PFSK-1 (cell line): ENCODE data around the gene CDH15.

Source experiments
- FOXP2 ChIP-seq: optimal IDR thresholded peaks from 2 replicates; pipeline ENCODE3; 2011; ENCODE audit warnings: borderline replicate concordance, control low read depth, inconsistent platforms; ENCODE audit not compliant: insufficient read depth; ENCODE audit errors: extremely low read length, extremely low read depth
- POLR2AphosphoS5 ChIP-seq: IDR thresholded peaks from 2 replicates; pipeline ENCODE4 v1.6.1; 2012; ENCODE audit warnings: low read depth, mild to moderate bottlenecking, control low read depth, low read length, moderate library complexity
- SIN3A ChIP-seq: IDR thresholded peaks from 2 replicates; pipeline ENCODE4 v1.6.1; 2012; ENCODE audit warnings: mild to moderate bottlenecking, low read length, moderate library complexity, borderline replicate concordance; ENCODE audit not compliant: insufficient read depth
- TAF1 ChIP-seq: IDR thresholded peaks from 2 replicates; pipeline ENCODE4 v1.6.1; 2012; ENCODE audit warnings: low read length, control low read depth, borderline replicate concordance; ENCODE audit not compliant: insufficient read depth
- TF ChIP-seq, protein P1 (sequence below), 2 experiments: IDR thresholded peaks; 2 replicates each; pipeline versions ENCODE4 v1.6.1 to v1.8.0; 2011 to 2012; ENCODE audit warnings: low read depth in 2 of 2, low read length in 2 of 2, control low read depth in 1 of 2, inconsistent platforms in 1 of 2, mild to moderate bottlenecking in 1 of 2, moderate library complexity in 1 of 2; ENCODE audit not compliant: insufficient read depth in 1 of 2

Gene CDH15

DNA sequence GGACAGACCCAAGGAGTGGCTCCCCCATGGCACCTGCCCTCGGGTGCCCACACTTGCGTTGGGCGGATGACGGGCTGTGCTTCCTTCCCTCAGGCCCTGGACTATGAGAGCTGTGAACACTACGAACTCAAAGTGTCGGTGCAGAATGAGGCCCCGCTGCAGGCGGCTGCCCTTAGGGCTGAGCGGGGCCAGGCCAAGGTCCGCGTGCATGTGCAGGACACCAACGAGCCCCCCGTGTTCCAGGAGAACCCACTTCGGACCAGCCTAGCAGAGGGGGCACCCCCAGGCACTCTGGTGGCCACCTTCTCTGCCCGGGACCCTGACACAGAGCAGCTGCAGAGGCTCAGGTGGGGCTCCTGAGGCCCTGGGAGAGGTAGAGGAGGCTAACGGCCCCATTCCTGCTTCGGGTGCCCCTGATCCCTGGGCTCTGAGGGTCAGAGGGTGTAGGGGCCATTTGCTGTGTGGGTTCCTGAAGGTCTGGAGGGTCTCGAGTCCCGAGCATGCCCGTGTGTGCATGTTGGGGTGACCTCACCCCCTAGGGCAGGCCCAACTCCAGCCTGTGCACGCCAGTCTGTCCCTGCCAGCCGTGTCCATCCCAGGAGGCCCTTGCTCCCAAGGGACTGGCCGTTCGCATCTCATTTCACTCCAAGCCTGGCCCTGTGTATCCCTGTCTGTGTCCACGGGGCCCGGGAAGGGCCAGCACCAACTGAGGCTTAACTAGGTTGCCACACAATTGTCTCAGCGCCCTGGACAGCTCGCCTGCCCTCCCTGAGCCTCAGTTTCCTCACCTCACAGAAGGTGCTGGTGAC lies 18.8 kb downstream of the CDH15 start:
- TF ChIP-seq, protein P1, sequence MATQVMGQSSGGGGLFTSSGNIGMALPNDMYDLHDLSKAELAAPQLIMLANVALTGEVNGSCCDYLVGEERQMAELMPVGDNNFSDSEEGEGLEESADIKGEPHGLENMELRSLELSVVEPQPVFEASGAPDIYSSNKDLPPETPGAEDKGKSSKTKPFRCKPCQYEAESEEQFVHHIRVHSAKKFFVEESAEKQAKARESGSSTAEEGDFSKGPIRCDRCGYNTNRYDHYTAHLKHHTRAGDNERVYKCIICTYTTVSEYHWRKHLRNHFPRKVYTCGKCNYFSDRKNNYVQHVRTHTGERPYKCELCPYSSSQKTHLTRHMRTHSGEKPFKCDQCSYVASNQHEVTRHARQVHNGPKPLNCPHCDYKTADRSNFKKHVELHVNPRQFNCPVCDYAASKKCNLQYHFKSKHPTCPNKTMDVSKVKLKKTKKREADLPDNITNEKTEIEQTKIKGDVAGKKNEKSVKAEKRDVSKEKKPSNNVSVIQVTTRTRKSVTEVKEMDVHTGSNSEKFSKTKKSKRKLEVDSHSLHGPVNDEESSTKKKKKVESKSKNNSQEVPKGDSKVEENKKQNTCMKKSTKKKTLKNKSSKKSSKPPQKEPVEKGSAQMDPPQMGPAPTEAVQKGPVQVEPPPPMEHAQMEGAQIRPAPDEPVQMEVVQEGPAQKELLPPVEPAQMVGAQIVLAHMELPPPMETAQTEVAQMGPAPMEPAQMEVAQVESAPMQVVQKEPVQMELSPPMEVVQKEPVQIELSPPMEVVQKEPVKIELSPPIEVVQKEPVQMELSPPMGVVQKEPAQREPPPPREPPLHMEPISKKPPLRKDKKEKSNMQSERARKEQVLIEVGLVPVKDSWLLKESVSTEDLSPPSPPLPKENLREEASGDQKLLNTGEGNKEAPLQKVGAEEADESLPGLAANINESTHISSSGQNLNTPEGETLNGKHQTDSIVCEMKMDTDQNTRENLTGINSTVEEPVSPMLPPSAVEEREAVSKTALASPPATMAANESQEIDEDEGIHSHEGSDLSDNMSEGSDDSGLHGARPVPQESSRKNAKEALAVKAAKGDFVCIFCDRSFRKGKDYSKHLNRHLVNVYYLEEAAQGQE (IDR thresholded peaks at IDR 0.05; ENCODE audit: insufficient read depth in 1 of 2, low read depth in 2 of 2, low read length in 2 of 2): no peak
- TF ChIP-seq POLR2AphosphoS5 (no peak), FOXP2 (no peak), TAF1 (no peak), SIN3A (no peak)

DNA sequence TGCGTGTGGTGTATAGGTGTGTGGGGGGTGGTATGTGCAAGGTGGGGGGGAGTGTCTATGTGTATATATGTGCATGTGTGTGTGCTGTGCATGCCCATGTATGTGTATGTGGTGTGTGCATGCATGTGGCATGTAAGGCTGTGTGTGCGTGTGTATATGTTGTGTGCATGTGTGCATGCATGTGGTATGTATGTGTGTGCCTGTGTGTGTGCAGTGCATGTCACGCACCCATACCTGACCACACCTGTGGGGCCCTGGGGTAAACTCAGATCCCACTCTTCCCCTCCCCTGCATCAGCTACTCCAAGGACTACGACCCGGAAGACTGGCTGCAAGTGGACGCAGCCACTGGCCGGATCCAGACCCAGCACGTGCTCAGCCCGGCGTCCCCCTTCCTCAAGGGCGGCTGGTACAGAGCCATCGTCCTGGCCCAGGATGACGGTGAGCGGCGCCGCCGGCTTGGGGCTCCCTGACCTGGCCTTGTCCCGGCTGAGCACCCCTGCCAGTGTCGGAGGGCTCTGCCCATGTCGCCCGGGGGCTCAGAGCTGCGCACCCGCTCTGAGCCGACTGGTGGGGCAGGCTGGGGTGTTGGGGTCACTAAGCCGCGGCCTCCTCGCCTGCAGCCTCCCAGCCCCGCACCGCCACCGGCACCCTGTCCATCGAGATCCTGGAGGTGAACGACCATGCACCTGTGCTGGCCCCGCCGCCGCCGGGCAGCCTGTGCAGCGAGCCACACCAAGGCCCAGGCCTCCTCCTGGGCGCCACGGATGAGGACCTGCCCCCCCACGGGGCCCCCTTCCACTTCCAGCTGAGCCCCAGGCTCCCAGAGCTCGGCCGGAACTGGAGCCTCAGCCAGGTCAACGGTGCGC lies 19.7 kb downstream of the CDH15 start:
- TF ChIP-seq FOXP2: no peak
- no peak for TF ChIP-seq SIN3A
- TF ChIP-seq, protein P1 (IDR thresholded peaks at IDR 0.05; ENCODE audit: insufficient read depth in 1 of 2, low read depth in 2 of 2, low read length in 2 of 2): no peak
- no peak for TF ChIP-seq POLR2AphosphoS5
- no peak for TF ChIP-seq TAF1

DNA sequence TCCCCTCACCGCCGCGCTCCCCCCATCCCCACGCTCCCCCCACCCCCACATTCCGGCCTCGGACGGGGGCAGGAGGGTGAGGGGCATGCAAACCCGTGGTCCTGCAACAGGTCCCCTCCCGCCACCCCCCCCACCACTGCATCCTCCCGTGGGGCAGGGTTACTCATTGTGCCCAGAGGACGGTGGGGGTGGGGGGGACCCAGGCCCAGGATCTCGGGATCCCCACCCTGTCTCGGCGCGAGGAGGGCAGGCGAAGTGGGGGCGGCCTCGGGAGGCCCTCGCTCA lies 20.3 kb downstream of the CDH15 start:
- TF ChIP-seq FOXP2 (no peak), SIN3A (no peak), POLR2AphosphoS5 (no peak), TAF1 (no peak)
- TF ChIP-seq, protein P1 (IDR thresholded peaks at IDR 0.05; ENCODE audit: insufficient read depth in 1 of 2, low read depth in 2 of 2, low read length in 2 of 2): no peak

DNA sequence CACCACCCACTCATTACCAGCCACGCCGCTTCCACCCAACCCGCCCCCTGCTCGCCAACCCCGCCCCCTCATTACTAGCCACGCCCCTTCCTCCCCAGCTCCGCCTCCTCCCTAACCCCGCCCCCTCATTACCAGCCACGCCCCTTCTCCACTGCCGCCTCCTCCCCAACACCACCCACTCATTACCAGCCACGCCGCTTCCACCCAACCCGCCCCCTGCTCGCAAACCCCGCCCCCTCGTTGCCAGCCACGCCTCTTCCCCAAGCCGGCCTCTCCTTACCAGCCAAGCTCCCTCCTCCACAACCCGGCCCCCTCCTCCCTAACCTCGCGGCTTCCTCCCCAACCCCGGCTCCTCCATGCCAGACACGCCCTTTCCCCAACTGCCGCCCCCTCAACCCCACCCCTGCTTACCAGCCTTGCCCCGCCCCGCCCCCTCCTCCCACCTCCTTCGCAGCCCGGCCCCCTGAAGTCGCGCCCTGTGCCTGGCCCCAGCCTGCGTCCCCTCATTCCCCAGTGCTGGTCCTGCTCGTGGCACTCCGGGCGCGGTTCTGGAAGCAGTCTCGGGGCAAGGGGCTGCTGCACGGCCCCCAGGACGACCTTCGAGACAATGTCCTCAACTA lies 21.5 kb downstream of the CDH15 start:
- no peak for TF ChIP-seq SIN3A

DNA sequence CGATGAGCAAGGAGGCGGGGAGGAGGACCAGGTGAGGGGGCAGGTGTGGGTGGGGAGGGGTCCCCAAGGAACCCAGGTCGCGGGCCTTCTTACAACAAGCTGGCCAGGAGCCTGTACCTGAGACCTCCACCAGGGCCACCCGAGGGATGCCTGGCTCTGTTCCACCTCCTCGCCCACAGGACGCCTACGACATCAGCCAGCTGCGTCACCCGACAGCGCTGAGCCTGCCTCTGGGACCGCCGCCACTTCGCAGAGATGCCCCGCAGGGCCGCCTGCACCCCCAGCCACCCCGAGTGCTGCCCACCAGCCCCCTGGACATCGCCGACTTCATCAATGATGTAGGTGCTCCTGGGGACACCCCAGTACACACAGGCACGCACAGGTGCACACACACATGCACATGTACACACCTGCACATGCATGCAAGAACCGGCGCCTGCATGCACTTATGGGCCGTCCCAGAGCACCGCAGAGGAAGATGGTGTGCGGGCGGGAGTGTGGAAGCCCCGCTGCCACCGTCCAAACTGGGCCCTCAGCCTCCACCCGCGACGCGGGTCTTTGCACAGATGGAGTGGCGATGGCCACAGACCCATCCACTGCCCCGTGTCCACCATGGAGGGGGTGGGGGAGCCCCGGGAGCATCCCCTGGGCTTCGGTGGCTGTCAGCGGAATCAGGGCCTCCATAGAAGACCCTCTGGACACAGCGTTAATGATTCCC lies 22.2 kb downstream of the CDH15 start:
- TF ChIP-seq FOXP2 (no peak), TAF1 (no peak)
